ENCODE results near the gene SUGP1.
A peak's percentile ranks its signal among the peaks of the same experiment; 100 is the strongest.
"Not testable (repeated sequence)": the region's sequence is repeated elsewhere in the genome, so short reads cannot be mapped to it uniquely, and the experiment has no call there.

Gene SUGP1

GRCh38 chr19:19320361-19321140 lies at the start of gene SUGP1, which contains the start of gene MAU2:
Gene SUGP1, minus strand, starts transcription at chr19:19320509. Its CDS starts 13 bp downstream, at chr19:19320496.
Gene MAU2, plus strand, starts transcription at chr19:19320829. Its CDS starts 31 bp downstream, at chr19:19320860.
- peak; percentile 76 to 82 for DNase-seq (ENCODE audit: low read depth in 2 of 2)

- no peak for DNase-seq (ENCODE audit: low read depth in 2 of 2)
Measured at GRCh38 chr19:19368087-19368486, 47.8 kb upstream of the SUGP1 start.

- DNase-seq (ENCODE audit: low read depth in 2 of 2) = peak; percentile 31 to 42
Measured at GRCh38 chr19:19366434-19367396, 46.4 kb upstream of the SUGP1 start.

- no peak for DNase-seq (ENCODE audit: low read depth in 2 of 2)
Measured at GRCh38 chr19:19362075-19362474, 41.8 kb upstream of the SUGP1 start.

GRCh38 chr19:19361075-19361594 lies 40.8 kb upstream of the SUGP1 start:
- DNase-seq (ENCODE audit: low read depth in 2 of 2) = peak; percentile 65 to 66

- no peak for DNase-seq (ENCODE audit: low read depth in 2 of 2)
Measured at GRCh38 chr19:19356901-19357566, 36.7 kb upstream of the SUGP1 start.

- DNase-seq (ENCODE audit: low read depth in 2 of 2) = no peak
Measured at GRCh38 chr19:19356500-19356899, 36.2 kb upstream of the SUGP1 start.

GRCh38 chr19:19355606-19356139 lies 35.4 kb upstream of the SUGP1 start:
- no peak for DNase-seq (ENCODE audit: low read depth in 2 of 2)

GRCh38 chr19:19354932-19355331 lies 34.6 kb upstream of the SUGP1 start:
- DNase-seq (ENCODE audit: low read depth in 2 of 2) = no peak

GRCh38 chr19:19354007-19354406 lies 33.7 kb upstream of the SUGP1 start:
- DNase-seq (ENCODE audit: low read depth in 2 of 2) = no peak

- DNase-seq (ENCODE audit: low read depth in 2 of 2) = no peak
Measured at GRCh38 chr19:19352823-19353222, 32.5 kb upstream of the SUGP1 start.

GRCh38 chr19:19350756-19351155 lies 30.4 kb upstream of the SUGP1 start:
- not testable (repeated sequence) for DNase-seq (ENCODE audit: low read depth in 2 of 2)

- no peak for DNase-seq (ENCODE audit: low read depth in 2 of 2)
Measured at GRCh38 chr19:19349365-19349764, 29.1 kb upstream of the SUGP1 start.

GRCh38 chr19:19348266-19348665 lies 28.0 kb upstream of the SUGP1 start:
- no peak for DNase-seq (ENCODE audit: low read depth in 2 of 2)

- no peak for DNase-seq (ENCODE audit: low read depth in 2 of 2)
Measured at GRCh38 chr19:19347401-19348110, 27.2 kb upstream of the SUGP1 start.

GRCh38 chr19:19345970-19346369 lies 25.7 kb upstream of the SUGP1 start:
- DNase-seq (ENCODE audit: low read depth in 2 of 2) = no peak

GRCh38 chr19:19345232-19345631 lies 24.9 kb upstream of the SUGP1 start:
- no peak for DNase-seq (ENCODE audit: low read depth in 2 of 2)

- DNase-seq (ENCODE audit: low read depth in 2 of 2) = no peak
Measured at GRCh38 chr19:19343762-19344161, 23.5 kb upstream of the SUGP1 start.

- no peak for DNase-seq (ENCODE audit: low read depth in 2 of 2)
Measured at GRCh38 chr19:19343016-19343362, 22.7 kb upstream of the SUGP1 start.

GRCh38 chr19:19342086-19343015 lies 22.0 kb upstream of the SUGP1 start:
- DNase-seq (ENCODE audit: low read depth in 2 of 2) = no peak

Measured in activated CD4-positive, alpha-beta T cell treated with anti-CD3 and anti-CD28 coated beads for 24 hours (primary cell).